Keratinocyte (primary cell): ENCODE data around the gene ARHGDIB. TPM values are rescaled to one million over a fixed set of nuclear protein-coding genes. Genes with fewer than 3 reads are reported as not detected.

Source experiments
- DNase-seq: peaks from one replicate; pipeline ENCODE4 v3.0.0-alpha.2; 2011; ENCODE audit warnings: low read depth, missing footprints, low spot score
- FAIRE-seq: peaks from 2 replicates; lab custom pipeline; 2011; peaks lifted over from hg19 to GRCh38; lab: Jason Lieb, UNC
- H2AFZ ChIP-seq: 2 replicates; pipeline ENCODE4 v1.6.0; 2012; ENCODE audit warnings: low read length, control low read depth, inconsistent platforms; ENCODE audit not compliant: control insufficient read depth
- H3K27ac ChIP-seq: 2 replicates; pipeline ENCODE4 v1.5.1; 2011; ENCODE audit warnings: low read length; ENCODE audit not compliant: control insufficient read depth, insufficient read depth
- H3K27me3 ChIP-seq: 3 replicates; pipeline ENCODE4 v1.6.0; 2011; ENCODE audit warnings: low read length; ENCODE audit not compliant: control insufficient read depth, insufficient read depth; ENCODE audit errors: extremely low read depth
- H3K36me3 ChIP-seq, 2 experiments: 2 replicates in 1 of 2; 3 replicates in 1 of 2; pipeline ENCODE4 v1.5.1; 2011; ENCODE audit warnings: low read length in 2 of 2, mild to moderate bottlenecking in 1 of 2; ENCODE audit not compliant: control insufficient read depth in 2 of 2, insufficient read depth in 2 of 2; ENCODE audit errors: extremely low read depth in 1 of 2
- H3K4me1 ChIP-seq: 3 replicates; pipeline ENCODE4 v1.5.1; 2011; ENCODE audit warnings: low read length; ENCODE audit not compliant: control insufficient read depth, insufficient read depth; ENCODE audit errors: extremely low read depth
- H3K4me2 ChIP-seq: 3 replicates; pipeline ENCODE4 v1.6.0; 2011; ENCODE audit warnings: low read depth, low read length; ENCODE audit not compliant: control insufficient read depth, insufficient read depth; ENCODE audit errors: extremely low read depth
- H3K4me3 ChIP-seq, 3 experiments: fragments of 200-600 bp in 1 of 3; sonication (generic) in 1 of 3; 2 replicates in 2 of 3; 3 replicates in 1 of 3; pipeline ENCODE4 v1.5.1; 2011 to 2016; ENCODE audit warnings: low read length in 3 of 3, mild to moderate bottlenecking in 3 of 3, control low read depth in 2 of 3, inconsistent platforms in 1 of 3, low read depth in 1 of 3, mixed read lengths in 1 of 3, mixed run types in 1 of 3, moderate library complexity in 1 of 3; ENCODE audit not compliant: control insufficient read depth in 2 of 3, insufficient read depth in 2 of 3; ENCODE audit errors: extremely low read depth in 1 of 3
- H3K79me2 ChIP-seq: 2 replicates; pipeline ENCODE4 v1.6.0; 2012; ENCODE audit warnings: low read length; ENCODE audit not compliant: control insufficient read depth, insufficient read depth
- H3K9ac ChIP-seq: 3 replicates; pipeline ENCODE4 v1.6.0; 2011; ENCODE audit warnings: low read length; ENCODE audit not compliant: control insufficient read depth, insufficient read depth; ENCODE audit errors: extremely low read depth
- H3K9me1 ChIP-seq: 3 replicates; pipeline ENCODE4 v1.6.0; 2011; ENCODE audit warnings: low read length; ENCODE audit not compliant: control insufficient read depth, insufficient read depth; ENCODE audit errors: extremely low read depth
- H3K9me3 ChIP-seq: 2 replicates; pipeline ENCODE4 v1.5.1; 2012; ENCODE audit warnings: low read depth, low read length; ENCODE audit not compliant: control insufficient read depth
- H4K20me1 ChIP-seq: 3 replicates; pipeline ENCODE4 v1.6.0; 2011; ENCODE audit warnings: low read length; ENCODE audit not compliant: control insufficient read depth, insufficient read depth; ENCODE audit errors: extremely low read depth
- CTCF ChIP-seq, 3 experiments: IDR thresholded peaks in 1 of 3; conservative IDR thresholded peaks in 1 of 3; optimal IDR thresholded peaks in 1 of 3; 2 replicates in 2 of 3; 3 replicates in 1 of 3; pipeline versions ENCODE3 to v1.5.1; 2011; ENCODE audit warnings: low read length in 3 of 3, mild to moderate bottlenecking in 3 of 3, moderate library complexity in 2 of 3, control low read depth in 1 of 3, inconsistent platforms in 1 of 3; ENCODE audit not compliant: insufficient read depth in 2 of 3; ENCODE audit errors: extremely low read depth in 1 of 3
- EZH2 ChIP-seq: IDR thresholded peaks from one replicate; pipeline ENCODE4 v1.6.1; 2012; ENCODE audit warnings: inconsistent platforms, mild to moderate bottlenecking, low read length, moderate library complexity
- dilution Hi-C: fragments of 300-500 bp; cut with MboI; formaldehyde crosslinking; loops from one replicate; pipeline ENCODE4 v1.7.0; 2020; ENCODE audit warnings: low sequenced_read_pairs; ENCODE audit not compliant: extremely low pct_ligation_motif_present
- polyA plus RNA-seq, 5 experiments: library from polyadenylated mRNA; depleted of rRNA in 3 of 5; stranded (reverse) in 3 of 5; stranded (forward) in 1 of 5; unstranded in 1 of 5; fragments of >200 nt; gene quantifications; 1 replicate in 1 of 5; 2 replicates in 3 of 5; 3 replicates in 1 of 5; pipeline versions ENCODE4 v1.2.1 to v1.2.3, GENCODE V29; 2011 to 2012; ENCODE audit warnings: missing spikeins in 2 of 5, low read depth in 1 of 5, low replicate concordance in 1 of 5

Gene ARHGDIB
- polyA plus RNA-seq, 1 donor (not counting 4 experiments of a cell fraction or from before 2014, with no cell fraction given) = 164 TPM

GRCh38 chr12:15007551-15007950 is 46.1 kb upstream of the ARHGDIB start:
- dilution Hi-C loops = no loop called here
- Histone ChIP-seq H3K36me3 (no peaks in the 10 kb centered on the region), H3K27me3 (peaks cover 4% of the 10 kb centered on the region), H4K20me1 (no peaks in the 10 kb centered on the region), H3K4me2 (no peak overlapping the region), H3K9ac (no peak overlapping the region), H3K4me1 (no peaks in the 10 kb centered on the region), H3K79me2 (no peaks in the 10 kb centered on the region), H3K4me3 (no peak overlapping the region), H3K27ac (no peak overlapping the region), H3K9me3 (no peaks in the 10 kb centered on the region), H3K9me1 (no peaks in the 10 kb centered on the region), H2AFZ (no peak overlapping the region)
- no peak for DNase-seq
- no peak for TF ChIP-seq EZH2
- TF ChIP-seq CTCF (optimal IDR thresholded peaks at IDR 0.05 in 1 of 3, IDR thresholded peaks at IDR 0.05 in 1 of 3, conservative IDR thresholded peaks at IDR 0.05 in 1 of 3; ENCODE audit: extremely low read depth in 1 of 3, insufficient read depth in 2 of 3, low read length in 3 of 3) = no peak
- no peak for FAIRE-seq

DNA sequence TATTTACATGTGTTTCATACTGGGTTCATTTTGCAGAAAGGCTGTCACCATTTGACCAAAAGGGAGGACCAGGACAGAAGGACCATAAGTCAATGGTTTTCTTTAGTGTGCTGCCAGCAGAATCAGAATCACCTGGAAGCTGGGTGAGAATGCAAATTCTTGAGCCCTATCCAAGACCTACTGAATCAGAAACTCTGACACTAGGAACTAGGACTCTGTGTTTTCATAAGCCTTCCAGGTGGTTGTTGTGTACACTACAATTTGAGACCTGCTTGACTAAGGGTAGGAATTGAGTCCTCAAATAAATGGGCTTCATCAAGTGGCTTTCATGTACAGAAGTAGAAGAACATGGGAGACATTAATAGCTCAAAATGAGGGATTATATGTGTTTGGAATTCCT is 43.7 kb upstream of the ARHGDIB start:
- Histone ChIP-seq H3K9me1 (no peaks in the 10 kb centered on the region), H3K4me2 (no peak overlapping the region), H3K4me3 (no peak overlapping the region), H3K36me3 (no peaks in the 10 kb centered on the region), H3K9ac (no peak overlapping the region), H3K79me2 (no peaks in the 10 kb centered on the region), H3K27me3 (peaks cover 4% of the 10 kb centered on the region), H4K20me1 (no peaks in the 10 kb centered on the region), H3K27ac (no peak overlapping the region), H3K9me3 (no peaks in the 10 kb centered on the region), H3K4me1 (no peaks in the 10 kb centered on the region), H2AFZ (no peak overlapping the region)
- TF ChIP-seq CTCF (optimal IDR thresholded peaks at IDR 0.05 in 1 of 3, IDR thresholded peaks at IDR 0.05 in 1 of 3, conservative IDR thresholded peaks at IDR 0.05 in 1 of 3; ENCODE audit: extremely low read depth in 1 of 3, insufficient read depth in 2 of 3, low read length in 3 of 3) = no peak
- no peak for TF ChIP-seq EZH2
- FAIRE-seq (no peak), DNase-seq (no peak)
- dilution Hi-C loops = no loop called here
